Panc1 (cell line): Measurements from ENCODE around the gene RDX. TPM values are rescaled to one million over a fixed set of nuclear protein-coding genes. Genes with fewer than 3 reads are reported as not detected.

Experiments
- ATAC-seq: fragments of 200-7000 bp; cut with Tn5 transposase; 2 replicates; pipeline ENCODE4 v1.9.1; 2020; ENCODE audit warnings: mild to moderate bottlenecking, moderate library complexity
- BruUV-seq: library from RNA; stranded (reverse); fragments of 400-500 nt; replicated peaks from 2 replicates; lab custom pipeline; 2021; lab: Mats Ljungman, UMichigan
- CTCF ChIA-PET: fragments of 300-600 bp; sonication (Branson Sonifier 250); formaldehyde crosslinking; loops from one replicate; lab custom pipeline; 2022; ENCODE audit warnings: antibody characterized with exemption; lab: Charles Lee
- POLR2A ChIA-PET: fragments of 300-600 bp; sonication (Branson Sonifier 250); formaldehyde crosslinking; loops from one replicate; lab custom pipeline; 2022; ENCODE audit warnings: antibody characterized with exemption; lab: Charles Lee
- DNase-seq: peaks from one replicate; pipeline ENCODE4 v3.0.0-alpha.2; 2010; ENCODE audit warnings: low read depth, low spot score
- H3K27ac ChIP-seq: 2 replicates; pipeline ENCODE4 v1.5.1; 2011; ENCODE audit warnings: mild to moderate bottlenecking, low read length, inconsistent platforms
- H3K27me3 ChIP-seq: fragments of 200-500 bp; sonication (Bioruptor generic); 2 replicates; pipeline ENCODE4 v1.6.0; 2014; ENCODE audit warnings: low read length, inconsistent platforms; ENCODE audit not compliant: control insufficient read depth, insufficient read depth
- H3K36me3 ChIP-seq: fragments of 200-500 bp; sonication (Bioruptor generic); 2 replicates; pipeline ENCODE4 v1.5.1; 2014; ENCODE audit warnings: inconsistent platforms, mild to moderate bottlenecking, low read length, moderate library complexity; ENCODE audit not compliant: control insufficient read depth, insufficient read depth
- H3K4me1 ChIP-seq: 2 replicates; pipeline ENCODE4 v1.5.1; 2011; ENCODE audit warnings: inconsistent platforms, mild to moderate bottlenecking, low read length, moderate library complexity; ENCODE audit not compliant: control insufficient read depth, insufficient read depth
- H3K4me3 ChIP-seq, 2 experiments: 2 replicates each; pipeline ENCODE4 v1.5.1; 2011 to 2012; ENCODE audit warnings: low read depth in 2 of 2, low read length in 2 of 2, mild to moderate bottlenecking in 2 of 2, inconsistent platforms in 1 of 2, moderate library complexity in 1 of 2
- H3K9me3 ChIP-seq: fragments of 200-500 bp; sonication (Bioruptor generic); 2 replicates; pipeline ENCODE4 v1.5.1; 2014; ENCODE audit warnings: low read depth, mild to moderate bottlenecking, inconsistent platforms, low read length, moderate library complexity; ENCODE audit not compliant: control insufficient read depth, insufficient read depth
- CTCF ChIP-seq: fragments of 450-650 bp; IDR thresholded peaks from 2 replicates; pipeline ENCODE4 v1.5.1; 2017; ENCODE audit warnings: mild to moderate bottlenecking
- POLR2AphosphoS5 ChIP-seq: IDR thresholded peaks from 2 replicates; pipeline ENCODE4 v1.6.1; 2012; ENCODE audit warnings: mild to moderate bottlenecking, low read depth, low read length, moderate library complexity
- REST ChIP-seq, 2 experiments: IDR thresholded peaks; 2 replicates each; pipeline ENCODE4 v1.6.1; 2011 to 2012; ENCODE audit warnings: low read depth in 2 of 2, control low read depth in 1 of 2, low read length in 1 of 2, mild to moderate bottlenecking in 1 of 2, moderate library complexity in 1 of 2; ENCODE audit not compliant: insufficient read depth in 1 of 2
- SIN3A ChIP-seq: IDR thresholded peaks from 2 replicates; pipeline ENCODE4 v1.6.1; 2012; ENCODE audit warnings: low read depth, mild to moderate bottlenecking, low read length, moderate library complexity, borderline replicate concordance; ENCODE audit not compliant: insufficient read depth
- TCF7L2 ChIP-seq: IDR thresholded peaks from 2 replicates; pipeline ENCODE4 v1.6.1; 2011; ENCODE audit warnings: mild to moderate bottlenecking, low read depth, low read length, inconsistent platforms
- in situ Hi-C: cut with HindIII; loops from 2 replicates; pipeline ENCODE4 v1.10.0; 2016; ENCODE audit warnings: low sequenced_read_pairs, low pct_unique_long_range_greater_than_20kb
- intact Hi-C: fragments of 100-400 bp; cut with micrococcal nuclease; formaldehyde crosslinking; loops from one replicate; pipeline ENCODE4 v1.10.0; 2022; ENCODE audit not compliant: unreplicated experiment
- total RNA-seq: library from RNA; stranded (reverse); gene quantifications from one replicate; pipeline ENCODE4 v1.2.1, GENCODE V29; 2021; ENCODE audit not compliant: unreplicated experiment

RDX gene
- total RNA-seq, 1 experiment from 2014 or later: 200 TPM

GRCh38 chr11:110125632-110126031, 170.8 kb downstream of the RDX start:
- H3K4me1 ChIP-seq: peaks cover 17% of the 10 kb centered on the region
- DNase-seq: no peak
- H3K4me3 ChIP-seq: no peak overlapping the region
- TF ChIP-seq CTCF: no peak
- no peak for TF ChIP-seq SIN3A
- TF ChIP-seq POLR2AphosphoS5: no peak
- TF ChIP-seq TCF7L2: no peak
- no peak for TF ChIP-seq REST (IDR thresholded peaks at IDR 0.05; ENCODE audit: insufficient read depth in 1 of 2, low read depth in 2 of 2, low read length in 1 of 2)
- POLR2A ChIA-PET: no interaction called here
- intact Hi-C loops: no loop called here
- ATAC-seq: no peak
- in situ Hi-C loops: no loop called here
- H3K9me3 ChIP-seq: no peaks in the 10 kb centered on the region
- no peak overlapping the region for H3K27ac ChIP-seq
- H3K27me3 ChIP-seq: no peaks in the 10 kb centered on the region
- CTCF ChIA-PET: no interaction called here
- no peaks in the 10 kb centered on the region for H3K36me3 ChIP-seq
- no TSS peak for BruUV-seq

Other genes with a start within 250 kb of the RDX start
- gene ZC3H12C, start 203.2 kb downstream of the RDX start, total RNA-seq: 13.5 TPM
- gene FDX1, start 133.3 kb upstream of the RDX start, total RNA-seq: 13.6 TPM